Measurements from ENCODE around the gene PITHD1.
"Not testable (repeated sequence)": the region's sequence is repeated elsewhere in the genome, so short reads cannot be mapped to it uniquely, and the experiment has no call there.

The PITHD1 gene

GRCh38 chr1:23827717-23828116, 49.5 kb downstream of the PITHD1 start:
- Histone ChIP-seq H3K36me3 (ENCODE audit: control insufficient read depth, insufficient read depth, low read length) (no peaks in the 10 kb centered on the region), H3K27ac (ENCODE audit: low read depth, low read length) (no peak overlapping the region), H3K9me3 (ENCODE audit: control insufficient read depth, insufficient read depth, low read length) (no peaks in the 10 kb centered on the region), H3K27me3 (ENCODE audit: control insufficient read depth, insufficient read depth, low read length) (no peaks in the 10 kb centered on the region), H3K4me1 (ENCODE audit: control insufficient read depth, insufficient read depth, low read length) (no peaks in the 10 kb centered on the region), H3K4me3 (ENCODE audit: low read depth, low read length) (no peak overlapping the region), H3K9ac (ENCODE audit: low read depth, low read length) (no peak overlapping the region)

- not testable (repeated sequence) for H3K9ac ChIP-seq (ENCODE audit: low read depth, low read length); H3K4me3 ChIP-seq (ENCODE audit: low read depth, low read length); H3K27ac ChIP-seq (ENCODE audit: low read depth, low read length); H3K27me3 ChIP-seq (ENCODE audit: control insufficient read depth, insufficient read depth, low read length); H3K36me3 ChIP-seq (ENCODE audit: control insufficient read depth, insufficient read depth, low read length); H3K9me3 ChIP-seq (ENCODE audit: control insufficient read depth, insufficient read depth, low read length); H3K4me1 ChIP-seq (ENCODE audit: control insufficient read depth, insufficient read depth, low read length)
These were observed 55.9 kb downstream of the PITHD1 start for GRCh38 chr1:23834156-23834555.

DNA sequence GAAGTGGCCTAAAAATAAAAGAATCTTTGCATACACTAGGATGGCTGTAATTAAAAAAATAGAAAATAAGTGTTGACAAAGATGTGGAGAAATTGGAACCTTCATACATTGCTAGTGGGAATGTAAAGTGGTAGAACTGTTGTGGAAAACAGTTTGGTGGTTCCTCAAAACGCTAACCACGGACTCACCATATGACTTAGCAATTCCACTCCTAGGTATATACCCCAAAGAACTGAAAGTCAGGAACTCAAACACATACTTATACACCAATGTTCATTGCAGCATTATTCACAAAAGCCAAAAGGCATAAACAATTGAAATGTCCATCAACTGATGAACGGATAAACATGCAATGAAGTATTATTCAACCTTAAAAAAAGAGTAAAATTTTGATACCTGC, 57.8 kb downstream of the PITHD1 start:
- H3K4me1 ChIP-seq (ENCODE audit: control insufficient read depth, insufficient read depth, low read length), result no peaks in the 10 kb centered on the region
- H3K27ac ChIP-seq (ENCODE audit: low read depth, low read length), result no peak overlapping the region
- no peaks in the 10 kb centered on the region for H3K9me3 ChIP-seq (ENCODE audit: control insufficient read depth, insufficient read depth, low read length)
- H3K9ac ChIP-seq (ENCODE audit: low read depth, low read length), result no peak overlapping the region
- no peak overlapping the region for H3K4me3 ChIP-seq (ENCODE audit: low read depth, low read length)
- H3K36me3 ChIP-seq (ENCODE audit: control insufficient read depth, insufficient read depth, low read length), result no peaks in the 10 kb centered on the region
- peaks cover 9% of the 10 kb centered on the region for H3K27me3 ChIP-seq (ENCODE audit: control insufficient read depth, insufficient read depth, low read length)
